Neural cell (in vitro differentiated cells): ENCODE results near the gene OR2D2.

Experiments used
- EP300 ChIP-seq: fragments of 450-650 bp; conservative IDR thresholded peaks from 2 replicates; pipeline ENCODE4 v1.6.1; 2014; ENCODE audit warnings: antibody characterized with exemption, mild to moderate bottlenecking, moderate library complexity; ENCODE audit not compliant: poor library complexity, severe bottlenecking
- POLR2AphosphoS5 ChIP-seq: IDR thresholded peaks from 2 replicates; pipeline ENCODE4 v1.6.1; 2012
- RAD21 ChIP-seq: fragments of 450-650 bp; conservative IDR thresholded peaks from 2 replicates; pipeline ENCODE4 v1.6.1; 2014; ENCODE audit warnings: antibody characterized with exemption, mild to moderate bottlenecking, moderate library complexity
- TAF1 ChIP-seq: IDR thresholded peaks from 2 replicates; pipeline ENCODE4 v1.6.1; 2012; ENCODE audit warnings: low read depth
- TF ChIP-seq, protein P1 (sequence below): fragments of 450-650 bp; IDR thresholded peaks from 2 replicates; pipeline ENCODE4 v1.5.1; 2014; ENCODE audit warnings: antibody characterized with exemption, mild to moderate bottlenecking, moderate library complexity; ENCODE audit not compliant: poor library complexity, severe bottlenecking

GRCh38 chr11:6931146-6931713 lies 38.9 kb upstream of the OR2D2 start:
- TF ChIP-seq, protein P1, sequence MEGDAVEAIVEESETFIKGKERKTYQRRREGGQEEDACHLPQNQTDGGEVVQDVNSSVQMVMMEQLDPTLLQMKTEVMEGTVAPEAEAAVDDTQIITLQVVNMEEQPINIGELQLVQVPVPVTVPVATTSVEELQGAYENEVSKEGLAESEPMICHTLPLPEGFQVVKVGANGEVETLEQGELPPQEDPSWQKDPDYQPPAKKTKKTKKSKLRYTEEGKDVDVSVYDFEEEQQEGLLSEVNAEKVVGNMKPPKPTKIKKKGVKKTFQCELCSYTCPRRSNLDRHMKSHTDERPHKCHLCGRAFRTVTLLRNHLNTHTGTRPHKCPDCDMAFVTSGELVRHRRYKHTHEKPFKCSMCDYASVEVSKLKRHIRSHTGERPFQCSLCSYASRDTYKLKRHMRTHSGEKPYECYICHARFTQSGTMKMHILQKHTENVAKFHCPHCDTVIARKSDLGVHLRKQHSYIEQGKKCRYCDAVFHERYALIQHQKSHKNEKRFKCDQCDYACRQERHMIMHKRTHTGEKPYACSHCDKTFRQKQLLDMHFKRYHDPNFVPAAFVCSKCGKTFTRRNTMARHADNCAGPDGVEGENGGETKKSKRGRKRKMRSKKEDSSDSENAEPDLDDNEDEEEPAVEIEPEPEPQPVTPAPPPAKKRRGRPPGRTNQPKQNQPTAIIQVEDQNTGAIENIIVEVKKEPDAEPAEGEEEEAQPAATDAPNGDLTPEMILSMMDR = no peak
- TF ChIP-seq RAD21 = no peak
- no peak for TF ChIP-seq POLR2AphosphoS5
- no peak for TF ChIP-seq EP300
- TF ChIP-seq TAF1 = no peak
